Neural progenitor cell (in vitro differentiated cells): Measurements from ENCODE around the gene TXNRD3.

ENCODE experiments used
- CTCF ChIP-seq: fragments of 200-600 bp; sonication (generic); IDR thresholded peaks from 2 replicates; pipeline ENCODE4 v1.5.1; 2017; ENCODE audit warnings: antibody characterized with exemption, mild to moderate bottlenecking
- EZH2 ChIP-seq: fragments of 200-600 bp; sonication (generic); IDR thresholded peaks from 2 replicates; pipeline ENCODE4 v1.6.1; 2017; ENCODE audit warnings: antibody characterized with exemption, mild to moderate bottlenecking, moderate library complexity
- EZH2phosphoT487 ChIP-seq: fragments of 200-600 bp; sonication (generic); IDR thresholded peaks from 2 replicates; pipeline ENCODE4 v1.6.1; 2017; ENCODE audit warnings: antibody characterized with exemption

GRCh38 chr3:126667631-126668449 is 12.9 kb upstream of the TXNRD3 start:
- TF ChIP-seq CTCF = no peak
- TF ChIP-seq EZH2phosphoT487 = no peak
- no peak for TF ChIP-seq EZH2
